Measurements from ENCODE around the gene ENPP1.
A peak's percentile ranks its signal among the peaks of the same experiment; 100 is the strongest.
"Not testable (repeated sequence)": the region's sequence is repeated elsewhere in the genome, so short reads cannot be mapped to it uniquely, and the experiment has no call there.

Gene ENPP1

GRCh38 chr6:131846905-131847304 lies 39.1 kb downstream of the ENPP1 start:
- Histone ChIP-seq H2AFZ (ENCODE audit: low read length, unreplicated experiment) (no peak overlapping the region), H3K27ac (ENCODE audit: low read depth, low read length) (no peak overlapping the region), H3K27me3 (ENCODE audit: insufficient read depth, low read length) (no peaks in the 10 kb centered on the region), H3K4me1 (ENCODE audit: control insufficient read depth, insufficient read depth, low read length, unreplicated experiment) (no peaks in the 10 kb centered on the region), H3K36me3 (ENCODE audit: insufficient read depth, low read length) (no peaks in the 10 kb centered on the region), H3K4me3 (ENCODE audit: low read depth, low read length) (no peak overlapping the region), H3K79me2 (ENCODE audit: control insufficient read depth, insufficient read depth, low read length, unreplicated experiment) (no peaks in the 10 kb centered on the region)

- Histone ChIP-seq H3K27ac (ENCODE audit: low read depth, low read length) (no peak overlapping the region), H3K27me3 (ENCODE audit: insufficient read depth, low read length) (no peaks in the 10 kb centered on the region), H2AFZ (ENCODE audit: low read length, unreplicated experiment) (no peak overlapping the region)
These were observed 42.0 kb downstream of the ENPP1 start for GRCh38 chr6:131849799-131850198.

DNA sequence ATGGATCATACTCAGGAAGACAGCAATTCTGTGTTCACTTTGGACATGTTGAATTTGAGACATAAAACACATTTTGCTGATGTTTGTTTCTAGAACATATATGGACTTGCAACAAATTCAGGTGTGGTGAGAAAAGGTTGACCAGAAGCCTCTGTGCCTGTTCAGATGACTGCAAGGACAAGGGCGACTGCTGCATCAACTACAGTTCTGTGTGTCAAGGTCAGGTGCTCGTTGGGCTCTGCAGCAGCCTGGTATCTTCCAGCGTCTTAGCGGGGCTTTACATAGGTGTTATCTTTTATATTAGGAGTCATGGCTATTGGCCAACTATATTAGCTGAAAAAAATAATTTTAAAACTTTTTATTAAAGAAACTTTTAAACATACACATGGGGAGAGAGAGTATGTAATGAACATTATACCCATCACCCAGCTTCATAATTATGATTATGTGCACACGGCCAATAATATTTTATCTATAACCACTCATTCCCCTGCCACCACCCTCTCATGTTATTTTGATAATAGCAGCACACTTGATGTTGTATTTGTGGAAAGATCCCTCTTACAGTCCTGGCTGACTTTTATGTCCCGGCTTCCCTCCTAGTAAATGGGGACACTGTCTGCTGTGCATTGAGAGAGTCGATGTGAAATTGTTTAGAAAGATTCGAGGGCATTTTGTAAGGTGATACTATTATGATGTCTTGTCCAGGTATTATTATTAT lies 43.4 kb downstream of the ENPP1 start:
- Histone ChIP-seq H3K27me3 (ENCODE audit: insufficient read depth, low read length) (no peaks in the 10 kb centered on the region), H2AFZ (ENCODE audit: low read length, unreplicated experiment) (no peak overlapping the region), H3K4me3 (ENCODE audit: low read depth, low read length) (no peak overlapping the region), H3K79me2 (ENCODE audit: control insufficient read depth, insufficient read depth, low read length, unreplicated experiment) (no peaks in the 10 kb centered on the region), H3K27ac (ENCODE audit: low read depth, low read length) (no peak overlapping the region), H3K4me1 (ENCODE audit: control insufficient read depth, insufficient read depth, low read length, unreplicated experiment) (no peaks in the 10 kb centered on the region), H3K36me3 (ENCODE audit: insufficient read depth, low read length) (peaks cover 3% of the 10 kb centered on the region; the same call in 1 of the 2 replicates)

More at GRCh38 chr6:131849799-131850198, 42.0 kb downstream of the ENPP1 start:
- Histone ChIP-seq H3K4me3 (ENCODE audit: low read depth, low read length) (no peak overlapping the region), H3K36me3 (ENCODE audit: insufficient read depth, low read length) (no peaks in the 10 kb centered on the region), H3K4me1 (ENCODE audit: control insufficient read depth, insufficient read depth, low read length, unreplicated experiment) (no peaks in the 10 kb centered on the region), H3K79me2 (ENCODE audit: control insufficient read depth, insufficient read depth, low read length, unreplicated experiment) (no peaks in the 10 kb centered on the region)

- Histone ChIP-seq H3K27me3 (ENCODE audit: insufficient read depth, low read length) (no peaks in the 10 kb centered on the region), H3K79me2 (ENCODE audit: control insufficient read depth, insufficient read depth, low read length, unreplicated experiment) (no peaks in the 10 kb centered on the region), H3K4me3 (ENCODE audit: low read depth, low read length) (no peak overlapping the region), H3K27ac (ENCODE audit: low read depth, low read length) (no peak overlapping the region), H3K4me1 (ENCODE audit: control insufficient read depth, insufficient read depth, low read length, unreplicated experiment) (no peaks in the 10 kb centered on the region), H2AFZ (ENCODE audit: low read length, unreplicated experiment) (no peak overlapping the region), H3K36me3 (ENCODE audit: insufficient read depth, low read length) (peaks cover 3% of the 10 kb centered on the region; the same call in 1 of the 2 replicates)
These were observed 44.4 kb downstream of the ENPP1 start for GRCh38 chr6:131852200-131852599.

DNA sequence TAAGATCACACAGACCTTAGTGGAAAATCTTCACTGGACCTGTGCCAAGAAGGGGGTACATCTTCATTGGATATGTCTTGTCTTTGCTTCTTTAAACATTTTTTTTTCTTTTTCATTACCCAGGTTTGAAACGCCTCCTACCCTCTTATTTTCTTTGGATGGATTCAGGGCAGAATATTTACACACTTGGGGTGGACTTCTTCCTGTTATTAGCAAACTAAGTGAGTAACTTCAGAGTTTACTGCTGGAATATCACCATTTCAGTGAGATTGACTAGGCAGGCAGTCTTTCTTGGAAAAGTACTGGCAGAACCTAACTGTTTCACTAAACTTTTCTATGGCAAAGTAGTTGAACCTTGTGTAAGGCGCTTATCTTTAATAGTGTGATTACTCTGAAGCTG lies 47.0 kb downstream of the ENPP1 start:
- no peaks in the 10 kb centered on the region for H3K27me3 ChIP-seq (ENCODE audit: insufficient read depth, low read length)
- H3K79me2 ChIP-seq (ENCODE audit: control insufficient read depth, insufficient read depth, low read length, unreplicated experiment): no peaks in the 10 kb centered on the region

DNA sequence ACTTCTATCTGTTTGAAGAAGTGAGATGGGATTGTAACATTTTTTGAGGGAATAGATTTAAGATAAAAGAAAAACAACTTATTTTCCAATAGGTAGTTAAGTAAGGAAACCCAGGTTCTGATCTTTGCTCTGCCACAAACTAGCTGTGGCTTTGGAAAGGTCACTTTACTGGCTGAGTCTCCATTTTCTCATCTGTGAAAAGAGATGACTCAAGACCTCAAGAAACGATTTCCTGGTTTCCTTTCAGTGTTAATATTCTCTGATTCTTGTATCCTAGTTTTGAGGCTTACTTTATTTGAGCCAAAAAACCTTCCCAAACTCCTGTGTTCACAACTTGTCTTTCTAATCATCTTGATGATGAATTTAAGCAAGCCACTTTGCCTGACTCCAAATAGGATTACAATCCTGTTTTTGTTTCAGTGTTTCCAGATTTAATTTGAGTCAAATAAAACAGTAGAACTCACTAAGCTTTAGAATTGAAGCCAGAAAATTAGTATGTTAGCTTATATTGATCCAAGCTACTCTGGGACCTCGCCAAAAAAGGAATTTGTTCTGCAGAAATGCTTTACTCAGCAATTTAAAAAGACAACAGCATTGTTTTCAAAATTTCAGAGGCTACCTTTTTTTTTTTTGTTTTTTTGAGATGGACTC lies 51.1 kb downstream of the ENPP1 start:
- Histone ChIP-seq H3K27me3 (ENCODE audit: insufficient read depth, low read length) (no peaks in the 10 kb centered on the region), H3K27ac (ENCODE audit: low read depth, low read length) (peak overlapping the region; percentile 61), H3K36me3 (ENCODE audit: insufficient read depth, low read length) (peaks cover 3% of the 10 kb centered on the region; the same call in 1 of the 2 replicates), H3K79me2 (ENCODE audit: control insufficient read depth, insufficient read depth, low read length, unreplicated experiment) (no peaks in the 10 kb centered on the region), H3K4me1 (ENCODE audit: control insufficient read depth, insufficient read depth, low read length, unreplicated experiment) (peaks cover 15% of the 10 kb centered on the region), H2AFZ (ENCODE audit: low read length, unreplicated experiment) (peak overlapping the region; percentile 78), H3K4me3 (ENCODE audit: low read depth, low read length) (no peak overlapping the region)

More for the DNA sequence above, 47.0 kb downstream of the ENPP1 start:
- H2AFZ ChIP-seq (ENCODE audit: low read length, unreplicated experiment): no peak overlapping the region
- no peak overlapping the region for H3K27ac ChIP-seq (ENCODE audit: low read depth, low read length)
- H3K4me3 ChIP-seq (ENCODE audit: low read depth, low read length): no peak overlapping the region
- peaks cover 3% of the 10 kb centered on the region; the same call in 1 of the 2 replicates for H3K36me3 ChIP-seq (ENCODE audit: insufficient read depth, low read length)
- H3K4me1 ChIP-seq (ENCODE audit: control insufficient read depth, insufficient read depth, low read length, unreplicated experiment): peaks cover 10% of the 10 kb centered on the region

DNA sequence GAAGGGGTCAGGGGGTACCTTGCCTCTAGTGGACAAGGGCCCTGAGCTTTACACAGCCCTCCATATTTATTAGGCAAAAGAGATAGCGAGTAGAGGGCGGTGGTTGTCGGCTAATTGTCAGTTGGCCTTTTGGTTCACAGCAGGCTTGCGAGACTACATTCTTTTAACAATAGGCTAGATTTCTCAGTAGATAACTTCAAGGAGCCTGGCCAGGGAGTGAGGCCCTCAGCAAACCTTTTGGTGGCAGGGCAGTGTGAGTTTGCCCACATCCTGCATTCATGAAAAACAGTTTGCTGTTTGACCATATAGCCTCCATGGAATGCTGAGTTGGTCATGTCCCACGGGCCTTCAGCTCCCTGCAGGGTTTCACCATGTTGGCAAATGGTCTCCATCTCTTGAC lies 51.8 kb downstream of the ENPP1 start:
- not testable (repeated sequence) for H3K27me3 ChIP-seq (ENCODE audit: insufficient read depth, low read length); H2AFZ ChIP-seq (ENCODE audit: low read length, unreplicated experiment); H3K4me3 ChIP-seq (ENCODE audit: low read depth, low read length); H3K36me3 ChIP-seq (ENCODE audit: insufficient read depth, low read length); H3K79me2 ChIP-seq (ENCODE audit: control insufficient read depth, insufficient read depth, low read length, unreplicated experiment); H3K27ac ChIP-seq (ENCODE audit: low read depth, low read length)
- H3K4me1 ChIP-seq (ENCODE audit: control insufficient read depth, insufficient read depth, low read length, unreplicated experiment): peaks cover 21% of the 10 kb centered on the region

- H3K27ac ChIP-seq (ENCODE audit: low read depth, low read length): no peak overlapping the region
- H3K27me3 ChIP-seq (ENCODE audit: insufficient read depth, low read length): no peaks in the 10 kb centered on the region
- H3K79me2 ChIP-seq (ENCODE audit: control insufficient read depth, insufficient read depth, low read length, unreplicated experiment): no peaks in the 10 kb centered on the region
- H3K36me3 ChIP-seq (ENCODE audit: insufficient read depth, low read length): no peaks in the 10 kb centered on the region
- no peak overlapping the region for H3K4me3 ChIP-seq (ENCODE audit: low read depth, low read length)
- H3K4me1 ChIP-seq (ENCODE audit: control insufficient read depth, insufficient read depth, low read length, unreplicated experiment): peaks cover 23% of the 10 kb centered on the region
- no peak overlapping the region for H2AFZ ChIP-seq (ENCODE audit: low read length, unreplicated experiment)
These were observed 53.6 kb downstream of the ENPP1 start for GRCh38 chr6:131861381-131861780.

GRCh38 chr6:131862476-131862875 lies 54.7 kb downstream of the ENPP1 start:
- Histone ChIP-seq H2AFZ (ENCODE audit: low read length, unreplicated experiment) (no peak overlapping the region), H3K36me3 (ENCODE audit: insufficient read depth, low read length) (no peaks in the 10 kb centered on the region), H3K79me2 (ENCODE audit: control insufficient read depth, insufficient read depth, low read length, unreplicated experiment) (no peaks in the 10 kb centered on the region), H3K4me3 (ENCODE audit: low read depth, low read length) (no peak overlapping the region), H3K4me1 (ENCODE audit: control insufficient read depth, insufficient read depth, low read length, unreplicated experiment) (peaks cover 23% of the 10 kb centered on the region), H3K27me3 (ENCODE audit: insufficient read depth, low read length) (no peaks in the 10 kb centered on the region), H3K27ac (ENCODE audit: low read depth, low read length) (no peak overlapping the region)

DNA sequence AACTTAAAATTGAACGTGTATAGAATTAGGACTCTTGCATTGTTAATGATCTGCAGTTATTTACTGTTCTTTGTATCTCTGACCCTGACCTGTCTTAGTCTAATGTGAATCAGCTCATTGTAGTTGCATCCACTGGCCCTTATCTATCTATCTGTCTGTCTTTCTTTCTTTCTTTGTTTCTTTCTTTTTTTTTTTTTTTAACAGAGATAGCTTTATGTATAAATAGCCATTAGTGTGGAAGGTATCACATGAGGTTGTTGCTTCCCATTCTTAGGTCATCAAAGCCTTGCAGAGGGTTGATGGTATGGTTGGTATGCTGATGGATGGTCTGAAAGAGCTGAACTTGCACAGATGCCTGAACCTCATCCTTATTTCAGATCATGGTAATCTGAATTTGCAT lies 59.9 kb downstream of the ENPP1 start:
- H3K4me3 ChIP-seq (ENCODE audit: low read depth, low read length): no peak overlapping the region
- no peaks in the 10 kb centered on the region for H3K27me3 ChIP-seq (ENCODE audit: insufficient read depth, low read length)
- H3K27ac ChIP-seq (ENCODE audit: low read depth, low read length): no peak overlapping the region
- H3K79me2 ChIP-seq (ENCODE audit: control insufficient read depth, insufficient read depth, low read length, unreplicated experiment): no peaks in the 10 kb centered on the region
- H3K4me1 ChIP-seq (ENCODE audit: control insufficient read depth, insufficient read depth, low read length, unreplicated experiment): peaks cover 14% of the 10 kb centered on the region
- H3K36me3 ChIP-seq (ENCODE audit: insufficient read depth, low read length): no peaks in the 10 kb centered on the region
- H2AFZ ChIP-seq (ENCODE audit: low read length, unreplicated experiment): no peak overlapping the region

DNA sequence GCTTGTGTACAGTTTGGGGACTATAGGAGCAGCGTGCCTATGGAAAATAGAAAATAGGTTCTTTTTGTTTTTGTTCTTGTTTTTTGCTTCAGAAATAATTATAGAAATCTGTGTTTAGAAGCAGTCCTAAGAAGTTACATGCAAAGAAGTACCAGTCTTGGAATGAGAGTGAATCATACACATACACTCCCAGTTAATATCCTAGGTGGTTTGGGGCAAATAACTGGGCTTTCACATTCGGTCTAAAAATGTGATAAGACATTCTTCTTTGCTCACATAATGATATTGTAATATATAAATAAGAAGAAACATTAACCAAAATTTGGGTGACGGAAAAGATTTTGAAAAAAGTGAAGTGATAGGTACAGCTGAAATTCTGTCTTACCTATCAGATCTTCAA lies 61.0 kb downstream of the ENPP1 start:
- H3K27ac ChIP-seq (ENCODE audit: low read depth, low read length): no peak overlapping the region
- no peak overlapping the region for H2AFZ ChIP-seq (ENCODE audit: low read length, unreplicated experiment)
- no peaks in the 10 kb centered on the region for H3K36me3 ChIP-seq (ENCODE audit: insufficient read depth, low read length)
- no peaks in the 10 kb centered on the region for H3K27me3 ChIP-seq (ENCODE audit: insufficient read depth, low read length)
- peaks cover 9% of the 10 kb centered on the region for H3K4me1 ChIP-seq (ENCODE audit: control insufficient read depth, insufficient read depth, low read length, unreplicated experiment)
- H3K4me3 ChIP-seq (ENCODE audit: low read depth, low read length): no peak overlapping the region
- no peaks in the 10 kb centered on the region for H3K79me2 ChIP-seq (ENCODE audit: control insufficient read depth, insufficient read depth, low read length, unreplicated experiment)
